IMR-90 (cell line): Measurements from ENCODE around the gene FRAS1. TPM values are rescaled to one million over a fixed set of nuclear protein-coding genes. Genes with fewer than 3 reads are reported as not detected.

ENCODE experiments used
- ATAC-seq: fragments of 200-7000 bp; cut with Tn5 transposase; 2 replicates; pipeline ENCODE4 v1.9.1; 2020; ENCODE audit warnings: low read depth, mild to moderate bottlenecking, moderate library complexity
- BruUV-seq: library from RNA; stranded (reverse); fragments of 400-500 nt; replicated peaks from 2 replicates; lab custom pipeline; 2021; lab: Mats Ljungman, UMichigan
- CTCF ChIA-PET: fragments of 300-600 bp; formaldehyde crosslinking; extraction: SDS; loops from one replicate; lab custom pipeline; 2021; ENCODE audit warnings: antibody characterized with exemption; lab: Yijun Ruan, JAX
- POLR2A ChIA-PET: fragments of 300-600 bp; sonication (Branson Sonifier 250); formaldehyde crosslinking; loops from one replicate; lab custom pipeline; 2022; ENCODE audit warnings: antibody characterized with exemption; ENCODE audit not compliant: unreplicated experiment; lab: Charles Lee
- DNase-seq: peaks from one replicate; pipeline ENCODE4 v3.0.0; 2013
- H2AFZ ChIP-seq: replicated peaks from 2 replicates; pipeline ENCODE3; 2013; ENCODE audit warnings: low read length, mild to moderate bottlenecking; ENCODE audit not compliant: poor library complexity
- H2AK5ac ChIP-seq: 2 replicates; pipeline ENCODE4 v1.6.1; 2013; ENCODE audit warnings: low read depth, low read length, inconsistent platforms
- H2AK9ac ChIP-seq: replicated peaks from 2 replicates; pipeline ENCODE3; 2013; ENCODE audit warnings: mild to moderate bottlenecking, low read depth, low read length, moderate library complexity; ENCODE audit not compliant: poor library complexity
- H2BK120ac ChIP-seq: 2 replicates; pipeline ENCODE4 v1.6.1; 2013; ENCODE audit warnings: low read depth, low read length, inconsistent platforms
- H2BK15ac ChIP-seq: 3 replicates; pipeline ENCODE4 v1.6.1; 2013; ENCODE audit warnings: low read depth, low read length, inconsistent platforms
- H2BK20ac ChIP-seq: 2 replicates; pipeline ENCODE4 v1.6.1; 2013; ENCODE audit warnings: low read depth, mild to moderate bottlenecking, inconsistent platforms, low read length, moderate library complexity
- H2BK5ac ChIP-seq: 2 replicates; pipeline ENCODE4 v1.6.1; 2013; ENCODE audit warnings: mild to moderate bottlenecking, low read depth, low read length, inconsistent platforms; ENCODE audit not compliant: poor library complexity, severe bottlenecking
- H3K14ac ChIP-seq: replicated peaks from 2 replicates; pipeline ENCODE4 v1.6.1; 2013; ENCODE audit warnings: low read depth, low read length, inconsistent platforms
- H3K18ac ChIP-seq: 2 replicates; pipeline ENCODE4 v1.6.1; 2013; ENCODE audit warnings: low read depth, low read length, control low read depth
- H3K23ac ChIP-seq: 2 replicates; pipeline ENCODE4 v1.6.1; 2013; ENCODE audit warnings: low read depth, low read length, inconsistent platforms
- H3K27ac ChIP-seq: 2 replicates; pipeline ENCODE4 v1.5.1; 2013; ENCODE audit warnings: mild to moderate bottlenecking, control low read depth, low read length; ENCODE audit not compliant: insufficient read depth
- H3K27me3 ChIP-seq: 2 replicates; pipeline ENCODE4 v1.6.1; 2013; ENCODE audit warnings: low read length; ENCODE audit not compliant: control insufficient read depth, insufficient read depth
- H3K36me3 ChIP-seq: 2 replicates; pipeline ENCODE4 v1.6.1; 2013; ENCODE audit warnings: low read length, mixed read lengths; ENCODE audit not compliant: control insufficient read depth, insufficient read depth
- H3K4ac ChIP-seq: 2 replicates; pipeline ENCODE4 v1.6.1; 2013; ENCODE audit warnings: low read depth, low read length, inconsistent platforms
- H3K4me1 ChIP-seq: 2 replicates; pipeline ENCODE4 v1.6.1; 2013; ENCODE audit warnings: low read length, mixed read lengths; ENCODE audit not compliant: control insufficient read depth, insufficient read depth
- H3K4me2 ChIP-seq: 2 replicates; pipeline ENCODE4 v1.6.1; 2013; ENCODE audit warnings: low read depth, mild to moderate bottlenecking, control low read depth, low read length, moderate library complexity
- H3K4me3 ChIP-seq: 2 replicates; pipeline ENCODE4 v1.5.1; 2013; ENCODE audit warnings: low read depth, mild to moderate bottlenecking, control low read depth, low read length, moderate library complexity; ENCODE audit not compliant: insufficient read depth
- H3K56ac ChIP-seq: 2 replicates; pipeline ENCODE4 v1.6.1; 2013; ENCODE audit warnings: low read length, inconsistent platforms; ENCODE audit not compliant: insufficient read depth; ENCODE audit errors: extremely low read depth
- H3K79me1 ChIP-seq, 2 experiments: 2 replicates each; pipeline ENCODE4 v1.6.1; 2013; ENCODE audit warnings: low read length in 2 of 2, inconsistent platforms in 1 of 2, low read depth in 1 of 2
- H3K9ac ChIP-seq: 2 replicates; pipeline ENCODE4 v1.6.1; 2013; ENCODE audit warnings: low read depth, low read length, control low read depth
- H3K9me1 ChIP-seq: 2 replicates; pipeline ENCODE4 v1.6.1; 2013; ENCODE audit warnings: low read length, inconsistent platforms; ENCODE audit not compliant: insufficient read depth
- H3K9me3 ChIP-seq: 2 replicates; pipeline ENCODE4 v1.6.1; 2013; ENCODE audit warnings: low read length; ENCODE audit not compliant: control insufficient read depth, insufficient read depth
- H4K20me1 ChIP-seq: 2 replicates; pipeline ENCODE4 v1.6.1; 2013; ENCODE audit warnings: low read length, inconsistent platforms; ENCODE audit not compliant: insufficient read depth
- H4K5ac ChIP-seq: 2 replicates; pipeline ENCODE4 v1.6.1; 2013; ENCODE audit warnings: mild to moderate bottlenecking, low read depth, low read length, control low read depth
- H4K8ac ChIP-seq, 2 experiments: 2 replicates each; pipeline ENCODE4 v1.6.1; 2013; ENCODE audit warnings: low read depth in 2 of 2, low read length in 2 of 2, control low read depth in 1 of 2, inconsistent platforms in 1 of 2
- H4K91ac ChIP-seq: 2 replicates; pipeline ENCODE4 v1.6.1; 2013; ENCODE audit warnings: low read depth, low read length, inconsistent platforms; ENCODE audit not compliant: insufficient read depth
- BHLHE40 ChIP-seq: fragments of 150-350 bp; IDR thresholded peaks from 2 replicates; pipeline ENCODE4 v1.6.1; 2016; ENCODE audit warnings: mild to moderate bottlenecking, low read depth, low read length
- CEBPB ChIP-seq: IDR thresholded peaks from 2 replicates; pipeline ENCODE4 v1.6.1; 2012; ENCODE audit warnings: low read depth, low read length, improper control_type of control experiment
- CHD1 ChIP-seq: IDR thresholded peaks from 2 replicates; pipeline ENCODE4 v1.6.1; 2012; ENCODE audit warnings: low read depth, low read length, improper control_type of control experiment
- CTCF ChIP-seq: conservative IDR thresholded peaks from 2 replicates; pipeline ENCODE4 v1.5.1; 2012; ENCODE audit warnings: mild to moderate bottlenecking, low read depth, low read length, improper control_type of control experiment
- ELK1 ChIP-seq: fragments of 150-350 bp; IDR thresholded peaks from 2 replicates; pipeline ENCODE4 v1.6.1; 2016; ENCODE audit warnings: low read depth, mild to moderate bottlenecking, low read length, moderate library complexity, borderline replicate concordance
- FOS ChIP-seq: fragments of 150-350 bp; IDR thresholded peaks from 2 replicates; pipeline ENCODE4 v1.6.1; 2016; ENCODE audit warnings: low read depth, low read length
- MAFK ChIP-seq: IDR thresholded peaks from 2 replicates; pipeline ENCODE4 v1.6.1; 2012; ENCODE audit warnings: low read depth, low read length, improper control_type of control experiment
- MAZ ChIP-seq: IDR thresholded peaks from 2 replicates; pipeline ENCODE4 v1.6.1; 2012; ENCODE audit warnings: low read depth, mild to moderate bottlenecking, low read length, improper control_type of control experiment, moderate library complexity, borderline replicate concordance
- MXI1 ChIP-seq: IDR thresholded peaks from 2 replicates; pipeline ENCODE4 v1.6.1; 2012; ENCODE audit warnings: low read depth, mild to moderate bottlenecking, low read length, moderate library complexity, borderline replicate concordance
- NFE2L2 ChIP-seq: fragments of 150-350 bp; IDR thresholded peaks from 2 replicates; pipeline ENCODE4 v1.6.1; 2016; ENCODE audit warnings: low read depth, mild to moderate bottlenecking, low read length
- POLR2A ChIP-seq: IDR thresholded peaks from 2 replicates; pipeline ENCODE4 v1.6.1; 2012; ENCODE audit warnings: mild to moderate bottlenecking, low read depth, low read length
- RAD21 ChIP-seq: IDR thresholded peaks from 2 replicates; pipeline ENCODE4 v1.6.1; 2012; ENCODE audit warnings: low read length, improper control_type of control experiment
- RCOR1 ChIP-seq: IDR thresholded peaks from 2 replicates; pipeline ENCODE4 v1.6.1; 2012; ENCODE audit warnings: mild to moderate bottlenecking, low read length, improper control_type of control experiment; ENCODE audit not compliant: insufficient replicate concordance
- RFX5 ChIP-seq: IDR thresholded peaks from 2 replicates; pipeline ENCODE4 v1.8.0; 2012; ENCODE audit warnings: low read depth, mild to moderate bottlenecking, low read length, moderate library complexity
- SMC3 ChIP-seq: fragments of 150-350 bp; IDR thresholded peaks from 2 replicates; pipeline ENCODE4 v1.6.1; 2016; ENCODE audit warnings: low read depth, mild to moderate bottlenecking, antibody characterized with exemption, low read length, moderate library complexity
- USF2 ChIP-seq: fragments of 150-350 bp; IDR thresholded peaks from 2 replicates; pipeline ENCODE4 v1.6.1; 2017; ENCODE audit warnings: mild to moderate bottlenecking, antibody characterized with exemption, low read length, low read depth
- WGBS, 2 experiments: methylation state at CpG; one replicate each; pipeline versions ENCODE4 v1.1.5 to v1.1.7; 2013; ENCODE audit warnings: missing lambda C conversion rate in 2 of 2; ENCODE audit not compliant: insufficient read length in 1 of 2; ENCODE audit errors: extremely low coverage in 2 of 2; 5-methylcytosine and 5-hydroxymethylcytosine counted together
- dilution Hi-C: fragments of 300-500 bp; cut with HindIII; formaldehyde crosslinking; loops from one replicate; pipeline ENCODE4 v1.14.3; 2018; ENCODE audit warnings: low sequenced_read_pairs; ENCODE audit not compliant: unreplicated experiment
- in situ Hi-C: fragments of 300-500 bp; cut with MboI; formaldehyde crosslinking; loops from 3 replicates; pipeline ENCODE4 v1.14.3; 2019; ENCODE audit warnings: low sequenced_read_pairs, inconsistent platforms, mixed read lengths
- intact Hi-C: fragments of 100-400 bp; cut with micrococcal nuclease; formaldehyde crosslinking; loops from 2 replicates; pipeline ENCODE4 v1.10.0; 2022
- polyA plus RNA-seq, 3 experiments: library from polyadenylated mRNA; depleted of rRNA; stranded (reverse); fragments of >200 nt; gene quantifications; 2 replicates each; pipeline ENCODE4 v1.2.3, GENCODE V29; 2012; ENCODE audit warnings: low replicate concordance in 1 of 3
- total RNA-seq: library from RNA; depleted of rRNA; stranded (reverse); fragments of >200 nt; gene quantifications from 2 replicates; pipeline ENCODE4 v1.2.3, GENCODE V29; 2012

The FRAS1 gene
- total and polyA plus RNA-seq, 2 of the 4 experiments (the other 2 are of a cell fraction): under 0.01 to 0.03 TPM

GRCh38 chr4:78038704-78039103, 18.4 kb upstream of the FRAS1 start:
- Histone ChIP-seq H2BK5ac (no peak overlapping the region), H3K56ac (no peak overlapping the region), H3K27ac (no peak overlapping the region), H2AK9ac (no peak overlapping the region), H3K4me3 (no peak overlapping the region), H3K4ac (no peak overlapping the region), H4K91ac (no peak overlapping the region), H4K8ac (no peak overlapping the region), H2AFZ (no peak overlapping the region), H3K14ac (no peak overlapping the region), H3K27me3 (no peaks in the 10 kb centered on the region; the same call in 1 of the 2 replicates), H3K36me3 (no peaks in the 10 kb centered on the region), H3K4me2 (no peak overlapping the region), H3K23ac (no peak overlapping the region), H3K9me1 (no peaks in the 10 kb centered on the region), H3K4me1 (no peaks in the 10 kb centered on the region), H3K9ac (no peak overlapping the region), H4K5ac (no peak overlapping the region), H3K79me1 (no peaks in the 10 kb centered on the region), H3K18ac (no peak overlapping the region), H2BK20ac (no peak overlapping the region), H4K20me1 (no peaks in the 10 kb centered on the region), H2BK120ac (no peak overlapping the region), H2BK15ac (no peak overlapping the region), H2AK5ac (no peak overlapping the region), H3K9me3 (no peaks in the 10 kb centered on the region)
- ATAC-seq (no peak), DNase-seq (no peak)
- TF ChIP-seq ELK1 (no peak), POLR2A (no peak), RAD21 (no peak), MAZ (no peak), FOS (no peak), USF2 (no peak), RFX5 (no peak), MXI1 (no peak), MAFK (no peak), NFE2L2 (no peak), BHLHE40 (no peak), CEBPB (no peak), SMC3 (no peak), RCOR1 (no peak), CHD1 (no peak), CTCF (no peak)
- intact Hi-C loops (no loop called here), in situ Hi-C loops (no loop called here), dilution Hi-C loops (no loop called here)
- WGBS, 2 experiments: 60% methylated on average over 1 of the region's 5 CpGs; no CpG with 5 or more reads in 1 of the 2 experiments
- BruUV-seq: no TSS peak
- CTCF ChIA-PET: no interaction called here
- POLR2A ChIA-PET: no interaction called here
